Transverse colon (tissue), 4 donors: Measurements from ENCODE around the gene ARHGAP6.

ENCODE experiments used
- CTCF ChIP-seq, 5 experiments: fragments of 200-600 bp in 3 of 5; fragments of 450-650 bp in 2 of 5; sonication (generic) in 3 of 5; IDR thresholded peaks; 1 replicate in 2 of 5; 2 replicates in 3 of 5; pipeline ENCODE4 v1.5.1; 2016 to 2017; ENCODE audit warnings: antibody characterized with exemption in 5 of 5, inconsistent platforms in 3 of 5, mild to moderate bottlenecking in 2 of 5, moderate library complexity in 1 of 5
- POLR2A ChIP-seq: fragments of 450-650 bp; IDR thresholded peaks from one replicate; pipeline ENCODE4 v1.6.1; 2016; ENCODE audit warnings: antibody characterized with exemption, mild to moderate bottlenecking, moderate library complexity
- POLR2AphosphoS5 ChIP-seq, 3 donors: sonication (generic); formaldehyde crosslinking; IDR thresholded peaks; one replicate each; pipeline ENCODE4 v1.6.1; 2016; ENCODE audit warnings: antibody characterized with exemption in 3 of 3

GRCh38 chrX:11143931-11144678, 521.6 kb downstream of the ARHGAP6 start:
- TF ChIP-seq CTCF (IDR thresholded peaks at IDR 0.05) = peak; percentile 48 to 68 (median 60)
- no peak for TF ChIP-seq POLR2A
- TF ChIP-seq POLR2AphosphoS5 (IDR thresholded peaks at IDR 0.05) = no peak
